Uterus (tissue), 2 donors: ENCODE measurements around the gene PTPRD.

Source experiments
- POLR2A ChIP-seq, 2 donors: fragments of 450-650 bp; IDR thresholded peaks; one replicate each; pipeline ENCODE4 v1.6.1; 2016; ENCODE audit warnings: antibody characterized with exemption in 2 of 2, mild to moderate bottlenecking in 1 of 2, moderate library complexity in 1 of 2
- TF ChIP-seq, protein P1 (sequence below), 4 experiments: fragments of 200-600 bp in 2 of 4; fragments of 450-650 bp in 2 of 4; sonication (generic) in 2 of 4; IDR thresholded peaks; one replicate each; pipeline ENCODE4 v1.5.1; 2016 to 2019; ENCODE audit warnings: antibody characterized with exemption in 4 of 4, mild to moderate bottlenecking in 2 of 4, moderate library complexity in 1 of 4

DNA sequence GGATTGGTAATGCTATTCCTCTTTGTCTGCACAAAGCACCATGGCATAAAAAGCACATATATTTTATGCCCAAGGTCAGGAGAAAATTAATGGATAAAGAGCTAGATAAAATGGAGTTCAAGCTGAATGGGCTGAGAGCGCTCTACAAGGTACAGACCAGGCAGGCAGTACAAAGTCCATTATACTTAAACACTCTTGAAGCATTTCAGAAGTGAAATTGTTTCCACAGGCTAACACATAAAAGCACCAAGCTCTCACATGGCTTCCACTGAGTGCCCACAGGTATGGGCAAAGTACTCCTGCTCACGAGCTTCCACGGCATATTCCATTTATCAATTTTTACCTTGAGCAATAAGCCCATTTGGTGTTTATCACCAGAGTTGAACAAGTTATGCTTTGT is 2042.0 kb downstream of the PTPRD start:
- TF ChIP-seq, protein P1, sequence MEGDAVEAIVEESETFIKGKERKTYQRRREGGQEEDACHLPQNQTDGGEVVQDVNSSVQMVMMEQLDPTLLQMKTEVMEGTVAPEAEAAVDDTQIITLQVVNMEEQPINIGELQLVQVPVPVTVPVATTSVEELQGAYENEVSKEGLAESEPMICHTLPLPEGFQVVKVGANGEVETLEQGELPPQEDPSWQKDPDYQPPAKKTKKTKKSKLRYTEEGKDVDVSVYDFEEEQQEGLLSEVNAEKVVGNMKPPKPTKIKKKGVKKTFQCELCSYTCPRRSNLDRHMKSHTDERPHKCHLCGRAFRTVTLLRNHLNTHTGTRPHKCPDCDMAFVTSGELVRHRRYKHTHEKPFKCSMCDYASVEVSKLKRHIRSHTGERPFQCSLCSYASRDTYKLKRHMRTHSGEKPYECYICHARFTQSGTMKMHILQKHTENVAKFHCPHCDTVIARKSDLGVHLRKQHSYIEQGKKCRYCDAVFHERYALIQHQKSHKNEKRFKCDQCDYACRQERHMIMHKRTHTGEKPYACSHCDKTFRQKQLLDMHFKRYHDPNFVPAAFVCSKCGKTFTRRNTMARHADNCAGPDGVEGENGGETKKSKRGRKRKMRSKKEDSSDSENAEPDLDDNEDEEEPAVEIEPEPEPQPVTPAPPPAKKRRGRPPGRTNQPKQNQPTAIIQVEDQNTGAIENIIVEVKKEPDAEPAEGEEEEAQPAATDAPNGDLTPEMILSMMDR (IDR thresholded peaks at IDR 0.05) = no peak
- no peak for TF ChIP-seq POLR2A (IDR thresholded peaks at IDR 0.05)
